ENCODE measurements around the gene PFKL. TPM values are rescaled to one million over a fixed set of nuclear protein-coding genes. Genes with fewer than 3 reads are reported as not detected.

The PFKL gene
- total and polyA plus RNA-seq, 2 of the 8 experiments (the other 6 are each of a cell fraction or from before 2014, with no cell fraction given), result 80.2 to 82.3 TPM

DNA sequence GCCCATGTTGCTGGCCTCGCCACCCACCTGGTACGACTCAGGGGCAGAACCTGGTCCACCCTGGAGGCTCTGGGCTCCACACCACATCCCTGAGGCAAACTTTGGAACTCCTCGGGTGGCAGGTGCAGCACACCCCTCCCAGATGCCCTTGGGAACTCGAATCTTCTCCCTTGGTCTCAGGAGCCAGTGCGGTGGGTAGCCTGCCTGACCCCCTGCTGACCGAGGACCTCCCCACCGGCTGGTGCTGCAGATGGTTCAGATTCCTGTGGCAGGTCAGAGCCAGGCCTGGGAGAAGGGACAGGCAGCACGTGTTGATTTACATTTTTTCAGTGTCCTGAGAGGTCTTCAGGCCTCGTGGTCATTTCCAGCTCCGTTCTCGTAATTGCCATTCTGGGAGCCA lies 45.6 kb downstream of the PFKL start (continued):
- no peak for TF ChIP-seq POU5F1 (IDR thresholded peaks at IDR 0.05; ENCODE audit: low read depth, low read length)

Data from H1 (cell line).